GM18909 (cell line): ENCODE measurements around the gene MCOLN1.
A peak's percentile ranks its signal among the peaks of the same experiment; 100 is the strongest.

ENCODE experiments used
- ATAC-seq: cut with Tn5 transposase; IDR thresholded peaks from one replicate; pipeline ENCODE4 v1.9.1; 2021; ENCODE audit warnings: mild to moderate bottlenecking; ENCODE audit not compliant: unreplicated experiment, poor library complexity

The MCOLN1 gene

GRCh38 chr19:7522072-7522922 is at the start of gene MCOLN1:
TSS of gene MCOLN1 (plus strand) at chr19:7522624. CDS start at chr19:7522751, 127 bp downstream.
- peak; percentile 85 for ATAC-seq

GRCh38 chr19:7475665-7476064 is 46.8 kb upstream of the MCOLN1 start:
- no peak for ATAC-seq

GRCh38 chr19:7476241-7476640 is 46.2 kb upstream of the MCOLN1 start:
- ATAC-seq = no peak

- no peak for ATAC-seq
These were observed 45.5 kb upstream of the MCOLN1 start for GRCh38 chr19:7476777-7477494.

GRCh38 chr19:7477758-7478157 is 44.7 kb upstream of the MCOLN1 start:
- no peak for ATAC-seq

GRCh38 chr19:7478173-7478842 is 44.1 kb upstream of the MCOLN1 start:
- no peak for ATAC-seq

GRCh38 chr19:7478843-7479227 is 43.6 kb upstream of the MCOLN1 start:
- ATAC-seq = no peak

GRCh38 chr19:7480222-7480969 is 42.0 kb upstream of the MCOLN1 start:
- no peak for ATAC-seq

GRCh38 chr19:7480970-7481255 is 41.5 kb upstream of the MCOLN1 start:
- ATAC-seq = no peak

GRCh38 chr19:7482584-7483439 is 39.6 kb upstream of the MCOLN1 start:
- ATAC-seq = no peak

GRCh38 chr19:7483720-7484201 is 38.7 kb upstream of the MCOLN1 start:
- ATAC-seq = no peak

GRCh38 chr19:7486923-7487322 is 35.5 kb upstream of the MCOLN1 start:
- ATAC-seq = no peak

GRCh38 chr19:7488736-7489353 is 33.6 kb upstream of the MCOLN1 start, which contains the start of gene PEX11G:
TSS of gene PEX11G (minus strand) at chr19:7489035. CDS start at chr19:7489010, 25 bp downstream.
- peak; percentile 70 for ATAC-seq

GRCh38 chr19:7489609-7490044 is 32.8 kb upstream of the MCOLN1 start:
- ATAC-seq = no peak

GRCh38 chr19:7492142-7492541 is 30.3 kb upstream of the MCOLN1 start:
- ATAC-seq = no peak

GRCh38 chr19:7492558-7492957 is 29.9 kb upstream of the MCOLN1 start:
- no peak for ATAC-seq

- no peak for ATAC-seq
These were observed 27.9 kb upstream of the MCOLN1 start for GRCh38 chr19:7494416-7495098.

GRCh38 chr19:7497292-7497691 is 25.1 kb upstream of the MCOLN1 start:
- ATAC-seq = no peak
